HEK293 (cell line): ENCODE measurements around the gene MSH5.
A peak's percentile ranks its signal among the peaks of the same experiment; 100 is the strongest.
"Not testable (repeated sequence)": the region's sequence is repeated elsewhere in the genome, so short reads cannot be mapped to it uniquely, and the experiment has no call there.

ENCODE experiments used
- CTCF ChIA-PET: fragments of 350-600 bp; formaldehyde crosslinking; extraction: SDS; loops from one replicate; lab custom pipeline; 2021; ENCODE audit warnings: antibody characterized with exemption; lab: Yijun Ruan, JAX
- POLR2A ChIA-PET: fragments of 300-600 bp; formaldehyde crosslinking; extraction: SDS; loops from one replicate; lab custom pipeline; 2020; ENCODE audit warnings: antibody characterized with exemption, inconsistent platforms; lab: Yijun Ruan, JAX
- H3K27ac ChIP-seq: fragments of 200-500 bp; sonication (Bioruptor generic); 2 replicates; pipeline ENCODE4 v1.5.1; 2014; ENCODE audit warnings: low read depth, low read length, control low read depth, inconsistent platforms; ENCODE audit errors: extremely low read depth
- H3K36me3 ChIP-seq, 2 experiments: fragments of 200-500 bp in 1 of 2; sonication (Bioruptor generic) in 1 of 2; 1 replicate in 1 of 2; 2 replicates in 1 of 2; pipeline ENCODE4 v1.5.1; 2014 to 2017; ENCODE audit warnings: inconsistent platforms in 2 of 2, low read length in 2 of 2; ENCODE audit not compliant: control insufficient read depth in 2 of 2, insufficient read depth in 1 of 2
- H3K4me1 ChIP-seq: fragments of 200-500 bp; sonication (Bioruptor generic); 2 replicates; pipeline ENCODE4 v1.5.1; 2014; ENCODE audit warnings: mild to moderate bottlenecking, low read length, inconsistent platforms; ENCODE audit not compliant: control insufficient read depth, insufficient read depth
- H3K4me3 ChIP-seq: 2 replicates; pipeline ENCODE4 v1.5.1; 2011; ENCODE audit warnings: low read depth, mild to moderate bottlenecking, control low read depth, low read length, moderate library complexity
- H3K9me3 ChIP-seq: fragments of 200-500 bp; sonication (Bioruptor generic); 2 replicates; pipeline ENCODE4 v1.5.1; 2014; ENCODE audit warnings: low read depth, low read length, inconsistent platforms; ENCODE audit not compliant: control insufficient read depth, insufficient read depth
- KLF8 ChIP-seq: fragments of 450-650 bp; formaldehyde crosslinking; IDR thresholded peaks from 2 replicates; pipeline ENCODE4 v1.5.1; 2016; ENCODE audit warnings: missing biosample characterization, missing genetic modification characterization
- SP2 ChIP-seq: fragments of 450-650 bp; formaldehyde crosslinking; IDR thresholded peaks from 2 replicates; pipeline ENCODE4 v1.5.1; 2016; ENCODE audit warnings: missing biosample characterization, missing genetic modification characterization
- ZNF10 ChIP-seq: fragments of 450-650 bp; formaldehyde crosslinking; IDR thresholded peaks from 2 replicates; pipeline ENCODE4 v1.5.1; 2017; ENCODE audit warnings: missing biosample characterization, missing genetic modification characterization
- ZNF112 ChIP-seq: fragments of 450-650 bp; formaldehyde crosslinking; IDR thresholded peaks from 2 replicates; pipeline ENCODE4 v1.5.0; 2017; ENCODE audit warnings: missing biosample characterization, missing genetic modification characterization
- ZNF121 ChIP-seq: fragments of 450-650 bp; formaldehyde crosslinking; IDR thresholded peaks from 2 replicates; pipeline ENCODE4 v1.5.1; 2016; ENCODE audit warnings: missing biosample characterization, missing genetic modification characterization
- ZNF146 ChIP-seq: fragments of 450-650 bp; formaldehyde crosslinking; IDR thresholded peaks from 2 replicates; pipeline ENCODE4 v1.5.1; 2016; ENCODE audit warnings: missing biosample characterization, missing genetic modification characterization
- ZNF157 ChIP-seq: fragments of 450-650 bp; formaldehyde crosslinking; IDR thresholded peaks from 2 replicates; pipeline ENCODE4 v1.5.1; 2016; ENCODE audit warnings: missing biosample characterization, missing genetic modification characterization
- ZNF366 ChIP-seq: fragments of 450-650 bp; formaldehyde crosslinking; conservative IDR thresholded peaks from 2 replicates; pipeline ENCODE4 v1.5.1; 2016; ENCODE audit warnings: missing biosample characterization, missing genetic modification characterization
- ZNF416 ChIP-seq: fragments of 450-650 bp; formaldehyde crosslinking; IDR thresholded peaks from 2 replicates; pipeline ENCODE4 v1.5.1; 2016; ENCODE audit warnings: missing biosample characterization, missing genetic modification characterization
- ZNF48 ChIP-seq: fragments of 450-650 bp; formaldehyde crosslinking; IDR thresholded peaks from 2 replicates; pipeline ENCODE4 v1.5.1; 2016; ENCODE audit warnings: missing biosample characterization, missing genetic modification characterization
- ZNF510 ChIP-seq: fragments of 450-650 bp; formaldehyde crosslinking; IDR thresholded peaks from 2 replicates; pipeline ENCODE4 v1.5.1; 2018; ENCODE audit warnings: mild to moderate bottlenecking, missing genetic modification characterization, missing biosample characterization; ENCODE audit not compliant: insufficient replicate concordance
- ZNF623 ChIP-seq: fragments of 450-650 bp; formaldehyde crosslinking; IDR thresholded peaks from 2 replicates; pipeline ENCODE4 v1.5.1; 2016; ENCODE audit warnings: missing biosample characterization, missing genetic modification characterization
- ZNF629 ChIP-seq: fragments of 450-650 bp; formaldehyde crosslinking; IDR thresholded peaks from 2 replicates; pipeline ENCODE4 v1.5.1; 2017; ENCODE audit warnings: missing biosample characterization, missing genetic modification characterization
- TF ChIP-seq, protein P1 (sequence below): fragments of 450-650 bp; formaldehyde crosslinking; IDR thresholded peaks from 2 replicates; pipeline ENCODE4 v1.5.1; 2016; ENCODE audit warnings: missing biosample characterization, missing genetic modification characterization
- TF ChIP-seq, protein P2 (sequence below): fragments of 450-650 bp; formaldehyde crosslinking; IDR thresholded peaks from 2 replicates; pipeline ENCODE4 v1.5.1; 2017; ENCODE audit warnings: missing biosample characterization, mild to moderate bottlenecking, missing genetic modification characterization, moderate library complexity
- TF ChIP-seq, protein P3 (sequence below): fragments of 450-650 bp; formaldehyde crosslinking; IDR thresholded peaks from 2 replicates; pipeline ENCODE4 v1.5.1; 2016; ENCODE audit warnings: missing biosample characterization, missing genetic modification characterization

The MSH5 gene

DNA sequence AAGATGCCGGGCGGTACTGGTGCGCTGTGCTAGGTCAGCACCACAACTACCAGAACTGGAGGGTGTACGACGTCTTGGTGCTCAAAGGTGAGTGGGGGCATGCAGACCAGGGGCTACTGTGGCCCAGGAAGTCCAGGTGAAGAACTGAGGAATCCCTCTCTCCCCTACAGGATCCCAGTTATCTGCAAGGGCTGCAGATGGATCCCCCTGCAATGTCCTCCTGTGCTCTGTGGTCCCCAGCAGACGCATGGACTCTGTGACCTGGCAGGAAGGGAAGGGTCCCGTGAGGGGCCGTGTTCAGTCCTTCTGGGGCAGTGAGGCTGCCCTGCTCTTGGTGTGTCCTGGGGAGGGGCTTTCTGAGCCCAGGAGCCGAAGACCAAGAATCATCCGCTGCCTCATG, 32.1 kb upstream of the MSH5 start:
- no peak overlapping the region for H3K4me3 ChIP-seq
- no peaks in the 10 kb centered on the region for H3K9me3 ChIP-seq
- H3K27ac ChIP-seq, result no peak overlapping the region
- ChIA-PET CTCF (no interaction called here), POLR2A (interaction anchor here (1.6 kb wide), 1 partner anchor 28 kb away, joined by 3 read pairs; the partner anchor contains the start of gene CLIC1)
- no peak for TF ChIP-seq ZNF121 (tag by site-specific recombination)
- TF ChIP-seq ZNF48 (tag by site-specific recombination), result no peak
- TF ChIP-seq KLF8 (tag by site-specific recombination), result no peak
- TF ChIP-seq, protein P1, sequence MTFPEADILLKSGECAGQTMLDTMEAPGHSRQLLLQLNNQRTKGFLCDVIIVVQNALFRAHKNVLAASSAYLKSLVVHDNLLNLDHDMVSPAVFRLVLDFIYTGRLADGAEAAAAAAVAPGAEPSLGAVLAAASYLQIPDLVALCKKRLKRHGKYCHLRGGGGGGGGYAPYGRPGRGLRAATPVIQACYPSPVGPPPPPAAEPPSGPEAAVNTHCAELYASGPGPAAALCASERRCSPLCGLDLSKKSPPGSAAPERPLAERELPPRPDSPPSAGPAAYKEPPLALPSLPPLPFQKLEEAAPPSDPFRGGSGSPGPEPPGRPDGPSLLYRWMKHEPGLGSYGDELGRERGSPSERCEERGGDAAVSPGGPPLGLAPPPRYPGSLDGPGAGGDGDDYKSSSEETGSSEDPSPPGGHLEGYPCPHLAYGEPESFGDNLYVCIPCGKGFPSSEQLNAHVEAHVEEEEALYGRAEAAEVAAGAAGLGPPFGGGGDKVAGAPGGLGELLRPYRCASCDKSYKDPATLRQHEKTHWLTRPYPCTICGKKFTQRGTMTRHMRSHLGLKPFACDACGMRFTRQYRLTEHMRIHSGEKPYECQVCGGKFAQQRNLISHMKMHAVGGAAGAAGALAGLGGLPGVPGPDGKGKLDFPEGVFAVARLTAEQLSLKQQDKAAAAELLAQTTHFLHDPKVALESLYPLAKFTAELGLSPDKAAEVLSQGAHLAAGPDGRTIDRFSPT (tag by site-specific recombination), result no peak
- TF ChIP-seq ZNF510 (tag by site-specific recombination), result no peak
- TF ChIP-seq ZNF112 (tag by site-specific recombination), result no peak
- TF ChIP-seq ZNF629, result no peak
- no peak for TF ChIP-seq ZNF10 (tag by site-specific recombination)
- H3K4me1 ChIP-seq, result no peaks in the 10 kb centered on the region
- H3K36me3 ChIP-seq, result no peaks in the 10 kb centered on the region

DNA sequence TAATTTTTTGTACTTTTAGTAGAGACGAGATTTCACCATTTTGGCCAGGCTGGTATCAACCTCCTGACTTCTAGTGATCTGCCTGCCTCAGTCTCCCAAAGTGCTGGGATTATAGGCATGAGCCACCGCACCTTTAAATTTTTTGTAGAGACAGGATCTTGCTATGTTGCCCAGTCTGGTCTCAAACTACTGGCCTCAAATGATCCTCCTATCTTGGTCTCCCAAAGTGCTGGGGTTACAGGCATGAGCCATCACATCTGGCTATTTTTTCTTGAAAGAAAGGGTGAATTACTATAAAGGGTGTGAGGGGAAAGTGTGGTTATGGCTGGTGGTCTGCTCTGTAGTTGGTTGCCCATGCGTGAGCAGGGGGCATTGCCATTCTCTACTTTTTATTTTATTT, 31.6 kb upstream of the MSH5 start:
- Histone ChIP-seq H3K4me1 (no peaks in the 10 kb centered on the region), H3K4me3 (no peak overlapping the region), H3K27ac (no peak overlapping the region), H3K36me3 (no peaks in the 10 kb centered on the region), H3K9me3 (no peaks in the 10 kb centered on the region)
- ChIA-PET POLR2A (interaction anchor here (1.6 kb wide), 1 partner anchor 28 kb away, joined by 3 read pairs; the partner anchor contains the start of gene CLIC1), CTCF (interaction anchor here (0.6 kb wide), 2 partner anchors 14 to 52 kb away, joined by 3 read pairs; no protein-coding TSS in a partner anchor)
- no peak for TF ChIP-seq ZNF623 (tag by site-specific recombination)
- peak; percentile 88 for TF ChIP-seq ZNF121 (tag by site-specific recombination)
- TF ChIP-seq, protein P2, sequence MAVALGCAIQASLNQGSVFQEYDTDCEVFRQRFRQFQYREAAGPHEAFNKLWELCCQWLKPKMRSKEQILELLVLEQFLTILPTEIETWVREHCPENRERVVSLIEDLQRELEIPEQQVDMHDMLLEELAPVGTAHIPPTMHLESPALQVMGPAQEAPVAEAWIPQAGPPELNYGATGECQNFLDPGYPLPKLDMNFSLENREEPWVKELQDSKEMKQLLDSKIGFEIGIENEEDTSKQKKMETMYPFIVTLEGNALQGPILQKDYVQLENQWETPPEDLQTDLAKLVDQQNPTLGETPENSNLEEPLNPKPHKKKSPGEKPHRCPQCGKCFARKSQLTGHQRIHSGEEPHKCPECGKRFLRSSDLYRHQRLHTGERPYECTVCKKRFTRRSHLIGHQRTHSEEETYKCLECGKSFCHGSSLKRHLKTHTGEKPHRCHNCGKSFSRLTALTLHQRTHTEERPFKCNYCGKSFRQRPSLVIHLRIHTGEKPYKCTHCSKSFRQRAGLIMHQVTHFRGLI (tag by site-specific recombination), result no peak

DNA sequence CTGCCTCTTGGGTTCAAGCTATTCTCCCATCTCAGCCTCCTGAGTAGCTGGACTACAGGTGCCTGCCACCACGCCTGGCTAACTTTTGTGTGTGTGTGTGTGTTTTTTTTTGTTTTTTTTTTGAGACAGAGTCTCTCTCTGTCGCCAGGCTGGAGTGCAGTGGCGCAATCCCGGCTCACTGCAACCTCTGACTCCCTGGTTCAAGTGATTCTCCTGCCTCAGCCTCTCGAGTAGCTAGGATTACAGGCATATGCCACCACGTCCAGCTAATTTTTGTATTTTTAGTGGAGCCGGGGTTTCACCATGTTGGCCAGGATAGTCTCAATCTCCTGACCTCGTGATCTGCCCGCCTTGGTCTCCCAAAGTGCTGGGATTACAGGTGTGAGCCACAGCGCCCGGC, 30.6 kb upstream of the MSH5 start:
- H3K9me3 ChIP-seq, H3K36me3 ChIP-seq, H3K27ac ChIP-seq, H3K4me3 ChIP-seq, H3K4me1 ChIP-seq: not testable (repeated sequence)
- ChIA-PET CTCF (interaction anchor here (0.6 kb wide), 1 partner anchor 53 kb away, joined by 3 read pairs; no protein-coding TSS in a partner anchor), POLR2A (interaction anchor here (0.6 to 1.0 kb wide), 2 partner anchors 27 to 309 kb away, joined by 4 read pairs; partner anchors contain the start of gene CLIC1)
- TF ChIP-seq, protein P3, sequence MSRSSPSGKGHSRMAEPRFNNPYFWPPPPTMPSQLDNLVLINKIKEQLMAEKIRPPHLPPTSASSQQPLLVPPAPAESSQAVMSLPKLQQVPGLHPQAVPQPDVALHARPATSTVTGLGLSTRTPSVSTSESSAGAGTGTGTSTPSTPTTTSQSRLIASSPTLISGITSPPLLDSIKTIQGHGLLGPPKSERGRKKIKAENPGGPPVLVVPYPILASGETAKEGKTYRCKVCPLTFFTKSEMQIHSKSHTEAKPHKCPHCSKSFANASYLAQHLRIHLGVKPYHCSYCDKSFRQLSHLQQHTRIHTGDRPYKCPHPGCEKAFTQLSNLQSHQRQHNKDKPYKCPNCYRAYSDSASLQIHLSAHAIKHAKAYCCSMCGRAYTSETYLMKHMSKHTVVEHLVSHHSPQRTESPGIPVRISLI, result 0 out of 2 replicates have a peak, but pooled peaks have one; percentile 34

DNA sequence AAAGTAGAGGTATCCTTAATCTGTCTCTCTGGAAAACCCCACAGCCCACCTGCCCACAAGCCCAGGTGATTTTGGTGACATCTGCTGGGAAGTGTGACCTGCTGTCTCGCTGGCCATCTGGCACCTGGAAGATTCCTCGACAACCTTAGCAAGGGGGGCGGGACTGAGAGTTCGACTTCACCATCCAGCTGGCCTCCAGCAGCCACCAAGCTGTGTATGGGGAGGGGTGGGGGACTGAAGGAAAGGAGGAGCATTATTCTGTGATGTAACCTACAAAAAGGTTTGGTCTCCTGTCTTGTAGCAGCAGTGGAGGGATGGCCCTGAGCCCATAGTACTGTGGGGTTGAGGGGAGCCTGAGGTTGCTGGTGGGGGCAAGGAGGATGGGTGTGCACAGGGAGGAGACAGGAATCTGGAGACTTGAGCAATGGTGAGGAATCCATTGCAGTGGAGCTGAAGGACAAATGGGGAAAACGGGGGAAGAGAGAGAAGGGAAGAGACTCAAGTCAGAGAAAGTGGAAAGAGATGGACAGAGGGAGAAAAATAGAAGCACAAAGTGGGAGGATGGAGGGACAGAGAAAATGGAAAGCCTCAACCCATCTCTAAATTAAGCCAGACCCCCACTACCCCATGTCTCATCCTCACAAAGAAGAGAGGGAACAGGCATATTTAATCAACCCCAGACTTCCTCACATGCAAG, 29.1 kb upstream of the MSH5 start:
- H3K9me3 ChIP-seq, result no peaks in the 10 kb centered on the region
- H3K4me3 ChIP-seq, result no peak overlapping the region
- no peak overlapping the region for H3K27ac ChIP-seq
- peaks cover 4% of the 10 kb centered on the region for H3K4me1 ChIP-seq
- H3K36me3 ChIP-seq, result no peaks in the 10 kb centered on the region
- no peak for TF ChIP-seq ZNF416
- TF ChIP-seq ZNF157, result no peak
- no peak for TF ChIP-seq ZNF629
- TF ChIP-seq ZNF366, result peak; percentile 54; the same call in 1 of the 2 replicates
- no peak for TF ChIP-seq SP2 (tag by site-specific recombination)
- 0 out of 2 replicates have a peak, but pooled peaks have one; percentile 5 for TF ChIP-seq ZNF146 (tag by site-specific recombination)
- CTCF ChIA-PET, result interaction anchor here (0.6 to 1.2 kb wide), 4 partner anchors 9 to 114 kb away, joined by 3 to 5 read pairs (median 4); no protein-coding TSS in a partner anchor
- POLR2A ChIA-PET, result interaction anchor here (1.3 to 2.0 kb wide), 4 partner anchors 8 to 117 kb away, joined by 3 to 11 read pairs (median 6); partner anchors contain the start of genes ABHD16A, DDAH2 and HSPA1B
